ENCODE results near the gene OSBPL2. TPM values are rescaled to one million over a fixed set of nuclear protein-coding genes. Genes with fewer than 3 reads are reported as not detected.

The OSBPL2 gene
- total RNA-seq, 4 donors from 2014 or later: 25.3 to 43.1 (median 27.6) TPM

GRCh38 chr20:62308102-62308822, 69.9 kb downstream of the OSBPL2 start:
- TF ChIP-seq CTCF (IDR thresholded peaks at IDR 0.05; ENCODE audit: low read depth): no peak

GRCh38 chr20:62309198-62309944, 71.0 kb downstream of the OSBPL2 start:
- TF ChIP-seq CTCF (IDR thresholded peaks at IDR 0.05; ENCODE audit: low read depth): no peak

- no peak for TF ChIP-seq CTCF (IDR thresholded peaks at IDR 0.05; ENCODE audit: low read depth)
Measured at GRCh38 chr20:62309947-62310756, 71.8 kb downstream of the OSBPL2 start.

- TF ChIP-seq CTCF (IDR thresholded peaks at IDR 0.05; ENCODE audit: low read depth): no peak
Measured at GRCh38 chr20:62310757-62311121, 72.4 kb downstream of the OSBPL2 start.

- TF ChIP-seq CTCF (IDR thresholded peaks at IDR 0.05; ENCODE audit: low read depth): no peak
Measured at GRCh38 chr20:62311150-62311549, 72.8 kb downstream of the OSBPL2 start.

GRCh38 chr20:62311832-62312661, 73.7 kb downstream of the OSBPL2 start:
- no peak for TF ChIP-seq CTCF (IDR thresholded peaks at IDR 0.05; ENCODE audit: low read depth)

Measured in subcutaneous adipose tissue (tissue), 4 donors.